Cardiac fibroblast (primary cell): Measurements from ENCODE around the gene RAC3.

Experiments used
- DNase-seq, 2 donors: peaks; one replicate each; pipeline versions ENCODE4 v3.0.0 to v3.0.0-alpha.2; 2010; ENCODE audit warnings: low read depth in 2 of 2
- H3K4me3 ChIP-seq, 2 donors: replicated peaks in 1 of 2; 1 replicate in 1 of 2; 2 replicates in 1 of 2; pipeline ENCODE4 v1.5.1; 2011; ENCODE audit warnings: low read depth in 2 of 2, low read length in 2 of 2, mild to moderate bottlenecking in 2 of 2, moderate library complexity in 1 of 2
- TF ChIP-seq, protein P1 (sequence below): IDR thresholded peaks from one replicate; pipeline ENCODE4 v1.5.1; 2011; ENCODE audit warnings: low read depth, mild to moderate bottlenecking, low read length, inconsistent platforms

The RAC3 gene

DNA sequence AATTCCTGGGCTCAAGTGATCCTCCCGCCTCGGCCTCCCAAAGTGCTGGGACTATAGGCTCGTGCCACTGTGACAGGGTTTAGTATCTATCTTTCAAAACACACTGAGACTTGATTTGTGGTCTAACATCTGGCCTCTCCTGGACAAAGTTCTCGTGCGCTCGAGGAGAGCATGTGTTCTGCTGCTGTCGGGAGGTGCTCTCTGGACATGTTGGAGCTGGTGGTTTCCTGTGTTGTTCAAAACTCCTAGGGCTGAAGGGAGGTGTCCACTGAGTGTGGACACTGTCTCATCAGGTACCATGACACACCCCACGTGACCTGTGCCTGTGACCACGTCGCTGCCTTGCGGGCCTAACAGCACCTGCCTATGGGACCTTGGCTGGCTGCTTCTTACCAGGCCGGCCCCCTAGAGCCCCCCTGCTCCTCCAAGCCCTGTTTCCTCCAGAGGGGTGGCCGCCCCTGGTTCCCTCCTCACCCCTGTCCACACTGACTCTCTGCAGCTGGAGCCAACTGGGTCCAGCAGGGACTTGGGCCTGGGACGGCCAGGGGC lies 14.5 kb downstream of the RAC3 start:
- H3K4me3 ChIP-seq = no peak overlapping the region
- TF ChIP-seq, protein P1, sequence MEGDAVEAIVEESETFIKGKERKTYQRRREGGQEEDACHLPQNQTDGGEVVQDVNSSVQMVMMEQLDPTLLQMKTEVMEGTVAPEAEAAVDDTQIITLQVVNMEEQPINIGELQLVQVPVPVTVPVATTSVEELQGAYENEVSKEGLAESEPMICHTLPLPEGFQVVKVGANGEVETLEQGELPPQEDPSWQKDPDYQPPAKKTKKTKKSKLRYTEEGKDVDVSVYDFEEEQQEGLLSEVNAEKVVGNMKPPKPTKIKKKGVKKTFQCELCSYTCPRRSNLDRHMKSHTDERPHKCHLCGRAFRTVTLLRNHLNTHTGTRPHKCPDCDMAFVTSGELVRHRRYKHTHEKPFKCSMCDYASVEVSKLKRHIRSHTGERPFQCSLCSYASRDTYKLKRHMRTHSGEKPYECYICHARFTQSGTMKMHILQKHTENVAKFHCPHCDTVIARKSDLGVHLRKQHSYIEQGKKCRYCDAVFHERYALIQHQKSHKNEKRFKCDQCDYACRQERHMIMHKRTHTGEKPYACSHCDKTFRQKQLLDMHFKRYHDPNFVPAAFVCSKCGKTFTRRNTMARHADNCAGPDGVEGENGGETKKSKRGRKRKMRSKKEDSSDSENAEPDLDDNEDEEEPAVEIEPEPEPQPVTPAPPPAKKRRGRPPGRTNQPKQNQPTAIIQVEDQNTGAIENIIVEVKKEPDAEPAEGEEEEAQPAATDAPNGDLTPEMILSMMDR = no peak
- no peak for DNase-seq

DNA sequence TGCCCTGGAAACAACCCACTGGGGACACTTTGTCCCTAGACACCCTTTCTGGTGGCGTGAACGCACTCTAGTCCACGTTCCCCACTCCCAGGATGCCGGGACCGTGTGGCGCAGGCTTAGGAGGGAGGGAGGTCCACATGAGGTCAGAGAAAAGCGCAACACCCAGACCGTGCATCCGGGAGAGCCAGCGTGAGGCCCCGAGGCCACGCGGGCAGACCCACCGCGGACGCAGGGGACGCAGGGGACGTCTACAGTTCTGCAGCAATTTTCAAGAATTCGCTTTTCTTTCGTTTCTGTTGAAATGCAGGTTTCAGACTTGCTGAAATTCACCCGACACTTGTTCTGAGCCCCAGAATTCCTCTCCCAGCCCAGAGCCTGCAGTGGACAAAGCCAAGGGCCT lies 15.4 kb downstream of the RAC3 start:
- H3K4me3 ChIP-seq = no peak overlapping the region
- TF ChIP-seq, protein P1 = no peak
- DNase-seq = no peak

DNA sequence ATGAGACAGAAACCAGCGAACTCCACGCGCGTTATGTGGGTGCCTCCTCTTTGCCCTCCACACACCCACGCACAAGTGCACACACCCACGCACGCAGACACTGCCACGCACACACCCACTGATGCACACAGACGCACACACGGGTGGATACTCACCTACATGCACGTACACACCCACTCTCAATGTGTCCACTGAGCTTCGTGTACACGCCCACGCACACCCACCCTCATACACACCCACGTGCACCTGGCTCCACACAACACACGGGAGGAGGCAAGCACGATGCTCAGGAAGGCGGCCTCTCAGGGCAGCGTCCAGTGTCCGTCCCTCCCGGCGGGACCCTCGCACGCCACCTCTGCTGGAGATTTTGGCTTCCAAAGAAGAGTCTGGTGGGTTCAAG lies 15.9 kb downstream of the RAC3 start:
- H3K4me3 ChIP-seq = no peak overlapping the region

DNA sequence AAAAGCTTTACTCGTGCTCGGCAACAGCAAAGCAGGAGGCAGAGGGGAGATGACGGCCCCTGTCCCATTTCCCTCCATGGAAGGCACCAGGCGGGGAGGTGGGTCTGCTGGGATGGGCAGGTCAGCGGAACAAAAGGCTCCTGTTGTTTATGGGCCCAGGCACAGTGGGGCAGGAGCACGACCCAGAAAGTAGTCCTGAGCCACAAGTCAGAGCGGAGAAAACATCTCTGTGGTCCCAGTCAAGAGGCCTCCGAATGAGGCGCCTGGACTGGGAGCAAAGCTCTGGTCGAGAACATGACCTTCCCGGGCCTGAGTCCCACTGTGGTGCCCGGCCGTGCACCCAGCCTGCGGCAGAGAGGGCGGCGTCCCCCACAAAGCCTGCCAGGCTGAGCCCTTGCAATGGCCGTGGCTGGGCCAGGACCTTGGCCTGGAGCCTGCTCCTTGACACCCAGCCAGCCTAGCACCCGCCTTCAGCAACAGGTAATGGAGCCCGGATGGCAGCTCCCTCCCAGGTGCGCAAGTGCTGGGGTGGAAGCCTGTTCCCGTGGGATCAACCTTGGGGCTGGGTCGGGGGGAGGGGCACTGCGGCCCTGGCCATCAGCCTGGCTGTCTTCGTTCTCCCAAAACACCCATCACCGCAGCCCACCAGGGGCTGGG lies 16.6 kb downstream of the RAC3 start:
- H3K4me3 ChIP-seq = no peak overlapping the region
- no peak for DNase-seq
- TF ChIP-seq, protein P1 = no peak

More for the DNA sequence above, 15.9 kb downstream of the RAC3 start:
- no peak for DNase-seq
- TF ChIP-seq, protein P1 = no peak

DNA sequence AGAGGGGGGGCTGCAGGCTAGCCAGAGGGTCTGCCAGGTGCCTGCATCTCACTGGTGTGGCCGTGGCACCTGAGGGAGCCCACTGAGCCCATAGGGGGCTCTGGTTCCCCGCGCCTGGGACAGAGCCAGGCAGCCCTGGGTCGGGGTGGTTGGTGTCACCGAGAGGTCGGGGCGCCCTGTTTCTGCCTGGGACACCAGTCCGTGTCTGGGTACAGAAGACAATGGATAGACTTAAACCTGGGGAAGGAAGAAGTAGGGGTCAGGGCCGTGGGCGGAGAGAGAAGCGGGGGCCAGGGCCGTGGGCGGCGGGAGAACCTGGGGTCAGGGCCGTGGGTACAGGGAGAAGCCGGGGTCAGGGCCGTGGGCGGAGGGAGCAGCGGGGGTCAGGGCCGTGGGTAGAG lies 17.1 kb downstream of the RAC3 start:
- DNase-seq = no peak
- TF ChIP-seq, protein P1 = no peak
- H3K4me3 ChIP-seq = no peak overlapping the region

DNA sequence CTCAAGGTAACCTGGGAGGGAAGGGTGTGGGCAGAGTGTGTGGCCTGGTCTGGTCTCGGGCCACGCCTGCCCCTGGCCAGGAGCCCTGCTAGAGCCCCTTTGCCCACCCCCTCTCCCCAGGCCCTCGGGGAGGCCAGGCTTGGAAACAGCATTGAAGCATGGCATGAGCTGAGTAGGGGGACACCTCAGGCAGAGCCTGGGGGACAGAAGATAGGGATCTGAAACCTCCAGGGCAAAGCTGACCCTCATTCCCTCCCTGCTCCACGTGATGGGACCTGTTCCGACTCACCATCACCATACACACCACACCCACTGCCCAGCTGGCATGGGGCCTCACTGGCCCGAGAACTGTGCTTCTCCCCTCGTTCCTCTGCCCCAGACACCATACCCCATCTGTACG lies 17.6 kb downstream of the RAC3 start:
- no peak overlapping the region for H3K4me3 ChIP-seq
- no peak for DNase-seq
- TF ChIP-seq, protein P1 = no peak
